Endodermal cell (in vitro differentiated cells): ENCODE results near the gene FBL. TPM values are rescaled to one million over a fixed set of nuclear protein-coding genes. Genes with fewer than 3 reads are reported as not detected.

Experiments
- DNase-seq: peaks from one replicate; pipeline ENCODE4 v3.0.0-alpha.2; 2017
- H3K27ac ChIP-seq: 2 replicates; pipeline ENCODE4 v1.5.1; 2013; ENCODE audit warnings: mild to moderate bottlenecking, low read depth, low read length, moderate library complexity
- H3K27me3 ChIP-seq: 2 replicates; pipeline ENCODE4 v1.6.1; 2013; ENCODE audit warnings: mild to moderate bottlenecking, low read length, moderate library complexity; ENCODE audit not compliant: insufficient read depth, control insufficient read depth, poor library complexity, severe bottlenecking
- H3K36me3 ChIP-seq: 2 replicates; pipeline ENCODE4 v1.7.0; 2013; ENCODE audit warnings: mild to moderate bottlenecking, low read length, moderate library complexity; ENCODE audit not compliant: control insufficient read depth, insufficient read depth
- H3K4me1 ChIP-seq: one replicate; pipeline ENCODE4 v1.7.0; 2013; ENCODE audit warnings: low read length; ENCODE audit not compliant: control insufficient read depth, insufficient read depth
- H3K4me3 ChIP-seq: 2 replicates; pipeline ENCODE4 v1.5.1; 2013; ENCODE audit warnings: mild to moderate bottlenecking, low read length, moderate library complexity
- H3K9ac ChIP-seq: 2 replicates; pipeline ENCODE4 v1.6.1; 2013; ENCODE audit warnings: mild to moderate bottlenecking, low read length, moderate library complexity; ENCODE audit not compliant: poor library complexity, severe bottlenecking; ENCODE audit errors: extremely low read depth
- H3K9me3 ChIP-seq: 2 replicates; pipeline ENCODE4 v1.6.1; 2013; ENCODE audit warnings: mild to moderate bottlenecking, low read length, moderate library complexity; ENCODE audit not compliant: control insufficient read depth
- H3K27ac Mint-ChIP-seq: 2 replicates; pipeline ENCODE4 v1.8.0; 2020; ENCODE audit warnings: mixed read lengths
- H3K27me3 Mint-ChIP-seq: 2 replicates; pipeline ENCODE4 v1.8.0; 2021; ENCODE audit warnings: mild to moderate bottlenecking, mixed read lengths; ENCODE audit not compliant: insufficient read depth
- H3K36me3 Mint-ChIP-seq: 2 replicates; pipeline ENCODE4 v1.8.0; 2020; ENCODE audit warnings: low read depth, mixed read lengths
- H3K4me1 Mint-ChIP-seq: 2 replicates; pipeline ENCODE4 v1.8.0; 2020; ENCODE audit warnings: mixed read lengths
- H3K4me3 Mint-ChIP-seq: 2 replicates; pipeline ENCODE4 v1.8.0; 2020; ENCODE audit warnings: mild to moderate bottlenecking, moderate library complexity, mixed read lengths
- H3K9me3 Mint-ChIP-seq: 2 replicates; pipeline ENCODE4 v1.8.0; 2020; ENCODE audit warnings: mild to moderate bottlenecking, mixed read lengths
- WGBS, 2 experiments: methylation state at CpG; one replicate each; pipeline versions ENCODE4 v1.1.5 to v1.1.7; 2013; ENCODE audit warnings: missing lambda C conversion rate in 2 of 2, mixed read lengths in 1 of 2; ENCODE audit not compliant: insufficient coverage in 1 of 2, insufficient read length in 1 of 2; 5-methylcytosine and 5-hydroxymethylcytosine counted together
- total RNA-seq, 2 donors: library from RNA; stranded (reverse); fragmentation: NEBNext Ultra II Directional in 1 of 2; extraction: Animal tissue kit (Norgen Biotek cat#: 25700) in 1 of 2; gene quantifications; 2 replicates in 1 of 2; 3 replicates in 1 of 2; pipeline ENCODE4 v1.2.1, GENCODE V29; 2021
- TF ChIP-seq, protein P1 (sequence below): fragments of 200-600 bp; sonication (generic); conservative IDR thresholded peaks from 2 replicates; pipeline ENCODE4 v1.5.0; 2021; ENCODE audit warnings: antibody characterized with exemption, mild to moderate bottlenecking

Gene FBL
- total RNA-seq, 2 donors from 2014 or later = 356 to 387 TPM

GRCh38 chr19:39850892-39851291 is 4.7 kb upstream of the FBL start:
- H3K9me3 Mint-ChIP-seq = no peaks in the 10 kb centered on the region
- H3K36me3 Mint-ChIP-seq = no peaks in the 10 kb centered on the region
- H3K27me3 ChIP-seq = no peaks in the 10 kb centered on the region
- H3K4me3 Mint-ChIP-seq = no peak overlapping the region
- H3K4me3 ChIP-seq = no peak overlapping the region
- H3K9ac ChIP-seq = no peak overlapping the region
- H3K4me1 ChIP-seq = peaks cover 4% of the 10 kb centered on the region
- DNase-seq = no peak
- no peaks in the 10 kb centered on the region for H3K36me3 ChIP-seq
- H3K27ac Mint-ChIP-seq = no peak overlapping the region
- peaks cover 20% of the 10 kb centered on the region for H3K4me1 Mint-ChIP-seq
- H3K9me3 ChIP-seq = no peaks in the 10 kb centered on the region
- peaks cover 17% of the 10 kb centered on the region for H3K27me3 Mint-ChIP-seq
- WGBS, 2 experiments = 40 to 70% methylated on average over 1 to 2 of the region's 2 CpGs
- TF ChIP-seq, protein P1, sequence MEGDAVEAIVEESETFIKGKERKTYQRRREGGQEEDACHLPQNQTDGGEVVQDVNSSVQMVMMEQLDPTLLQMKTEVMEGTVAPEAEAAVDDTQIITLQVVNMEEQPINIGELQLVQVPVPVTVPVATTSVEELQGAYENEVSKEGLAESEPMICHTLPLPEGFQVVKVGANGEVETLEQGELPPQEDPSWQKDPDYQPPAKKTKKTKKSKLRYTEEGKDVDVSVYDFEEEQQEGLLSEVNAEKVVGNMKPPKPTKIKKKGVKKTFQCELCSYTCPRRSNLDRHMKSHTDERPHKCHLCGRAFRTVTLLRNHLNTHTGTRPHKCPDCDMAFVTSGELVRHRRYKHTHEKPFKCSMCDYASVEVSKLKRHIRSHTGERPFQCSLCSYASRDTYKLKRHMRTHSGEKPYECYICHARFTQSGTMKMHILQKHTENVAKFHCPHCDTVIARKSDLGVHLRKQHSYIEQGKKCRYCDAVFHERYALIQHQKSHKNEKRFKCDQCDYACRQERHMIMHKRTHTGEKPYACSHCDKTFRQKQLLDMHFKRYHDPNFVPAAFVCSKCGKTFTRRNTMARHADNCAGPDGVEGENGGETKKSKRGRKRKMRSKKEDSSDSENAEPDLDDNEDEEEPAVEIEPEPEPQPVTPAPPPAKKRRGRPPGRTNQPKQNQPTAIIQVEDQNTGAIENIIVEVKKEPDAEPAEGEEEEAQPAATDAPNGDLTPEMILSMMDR = no peak
- H3K27ac ChIP-seq = no peak overlapping the region

DNA sequence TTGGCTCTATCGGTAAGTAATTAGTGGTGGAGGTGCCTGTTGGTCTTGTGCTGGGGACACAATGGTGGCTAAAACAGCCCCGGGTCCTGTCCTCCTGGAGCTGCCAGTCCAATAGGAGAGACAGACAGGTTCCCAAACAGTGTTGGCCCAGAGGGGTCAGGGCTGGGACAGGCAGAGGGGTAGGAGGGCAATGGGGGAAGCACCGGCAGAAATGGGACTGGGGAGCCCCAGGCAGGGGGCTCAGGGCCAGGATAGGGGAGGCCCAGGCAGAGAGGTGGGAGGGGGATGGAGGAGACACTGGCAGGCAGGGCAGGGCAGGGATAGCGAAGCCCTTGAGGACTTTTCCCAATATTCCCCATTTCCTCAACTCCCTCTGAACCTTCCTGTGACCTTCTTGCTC is 2.2 kb upstream of the FBL start:
- H3K4me1 Mint-ChIP-seq = peaks cover 34% of the 10 kb centered on the region

GRCh38 chr19:39847525-39847924 is 1.3 kb upstream of the FBL start:
- Histone ChIP-seq H3K4me1 (peaks cover 8% of the 10 kb centered on the region), H3K27me3 (no peaks in the 10 kb centered on the region), H3K4me3 (no peak overlapping the region), H3K9me3 (no peaks in the 10 kb centered on the region), H3K36me3 (no peaks in the 10 kb centered on the region), H3K27ac (no peak overlapping the region), H3K9ac (no peak overlapping the region)
- TF ChIP-seq, protein P1 = no peak
- Mint-ChIP-seq H3K4me1 (peaks cover 41% of the 10 kb centered on the region), H3K4me3 (no peak overlapping the region), H3K9me3 (no peaks in the 10 kb centered on the region), H3K27ac (no peak overlapping the region), H3K36me3 (no peaks in the 10 kb centered on the region), H3K27me3 (peaks cover 7% of the 10 kb centered on the region)
- DNase-seq = no peak
- 96 to 100% methylated on average over 2 to 6 of the region's 6 CpGs for WGBS, 2 experiments

More for the DNA sequence above, 2.2 kb upstream of the FBL start:
- peaks cover 8% of the 10 kb centered on the region for H3K4me1 ChIP-seq
- no peak overlapping the region for H3K4me3 Mint-ChIP-seq
- no peaks in the 10 kb centered on the region for H3K27me3 ChIP-seq
- no peaks in the 10 kb centered on the region for H3K36me3 ChIP-seq
- no peak overlapping the region for H3K27ac ChIP-seq
- DNase-seq = no peak
- WGBS, 2 experiments = 85 to 93% methylated on average over 2 to 4 of the region's 4 CpGs
- no peaks in the 10 kb centered on the region for H3K36me3 Mint-ChIP-seq
- H3K27ac Mint-ChIP-seq = no peak overlapping the region
- TF ChIP-seq, protein P1 = no peak
- H3K4me3 ChIP-seq = no peak overlapping the region
- H3K27me3 Mint-ChIP-seq = peaks cover 7% of the 10 kb centered on the region
- H3K9me3 Mint-ChIP-seq = no peaks in the 10 kb centered on the region
- H3K9me3 ChIP-seq = no peaks in the 10 kb centered on the region
- H3K9ac ChIP-seq = no peak overlapping the region
